HG03135 (cell line): ENCODE data around the gene CLCN2.
"Not testable (repeated sequence)": the region's sequence is repeated elsewhere in the genome, so short reads cannot be mapped to it uniquely, and the experiment has no call there.

Source experiments
- ATAC-seq: cut with Tn5 transposase; IDR thresholded peaks from one replicate; pipeline ENCODE4 v1.9.1; 2021; ENCODE audit warnings: mild to moderate bottlenecking, moderate library complexity; ENCODE audit not compliant: unreplicated experiment

CLCN2 gene

DNA sequence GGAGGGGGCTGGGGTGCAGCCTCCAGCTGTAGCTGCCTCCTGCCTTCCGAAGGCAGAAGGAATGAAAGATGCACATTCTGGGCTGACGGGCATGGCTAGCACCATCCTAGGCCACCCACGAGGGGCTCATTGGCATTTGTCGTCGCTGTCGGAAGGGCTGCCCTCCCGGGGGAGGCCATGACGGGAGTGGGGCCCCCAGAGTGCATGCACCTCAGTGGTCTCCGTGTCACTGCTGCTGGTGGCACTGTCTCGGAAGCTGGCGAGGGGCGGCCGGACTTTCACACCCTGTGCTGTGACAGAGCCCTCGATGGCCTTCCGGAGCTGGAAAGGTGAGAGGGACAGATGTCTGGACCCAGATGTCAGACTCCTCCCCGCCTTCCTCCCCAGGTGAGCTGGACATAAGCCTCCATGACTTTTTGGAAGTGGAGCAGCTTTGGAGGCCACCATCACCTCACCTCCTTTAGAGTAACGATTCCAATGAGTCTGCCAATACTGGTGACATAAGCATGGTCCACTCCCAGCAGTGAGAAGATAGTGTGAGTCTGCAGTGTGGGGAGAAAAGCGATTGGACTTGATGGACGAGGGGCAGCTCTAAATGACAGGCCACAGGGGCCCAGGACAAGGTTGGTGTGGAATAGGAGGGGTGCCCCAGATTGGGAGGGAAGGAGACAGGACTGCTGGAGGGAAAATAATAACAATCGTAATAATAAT, 14.8 kb downstream of the CLCN2 start:
- ATAC-seq, result no peak

- ATAC-seq, result peak; percentile 68
Observed at GRCh38 chr3:184345317-184346144, 15.9 kb downstream of the CLCN2 start.

DNA sequence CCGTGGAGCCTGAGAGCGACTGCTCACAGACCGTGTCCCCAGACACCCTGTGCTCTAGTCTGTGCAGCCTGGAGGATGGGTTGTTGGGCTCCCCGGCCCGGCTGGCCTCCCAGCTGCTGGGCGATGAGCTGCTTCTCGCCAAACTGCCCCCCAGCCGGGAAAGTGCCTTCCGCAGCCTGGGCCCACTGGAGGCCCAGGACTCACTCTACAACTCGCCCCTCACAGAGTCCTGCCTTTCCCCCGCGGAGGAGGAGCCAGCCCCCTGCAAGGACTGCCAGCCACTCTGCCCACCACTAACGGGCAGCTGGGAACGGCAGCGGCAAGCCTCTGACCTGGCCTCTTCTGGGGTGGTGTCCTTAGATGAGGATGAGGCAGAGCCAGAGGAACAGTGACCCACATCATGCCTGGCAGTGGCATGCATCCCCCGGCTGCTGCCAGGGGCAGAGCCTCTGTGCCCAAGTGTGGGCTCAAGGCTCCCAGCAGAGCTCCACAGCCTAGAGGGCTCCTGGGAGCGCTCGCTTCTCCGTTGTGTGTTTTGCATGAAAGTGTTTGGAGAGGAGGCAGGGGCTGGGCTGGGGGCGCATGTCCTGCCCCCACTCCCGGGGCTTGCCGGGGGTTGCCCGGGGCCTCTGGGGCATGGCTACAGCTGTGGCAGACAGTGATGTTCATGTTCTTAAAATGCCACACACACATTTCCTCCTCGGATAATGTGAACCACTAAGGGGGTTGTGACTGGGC, 16.7 kb downstream of the CLCN2 start:
- no peak for ATAC-seq

DNA sequence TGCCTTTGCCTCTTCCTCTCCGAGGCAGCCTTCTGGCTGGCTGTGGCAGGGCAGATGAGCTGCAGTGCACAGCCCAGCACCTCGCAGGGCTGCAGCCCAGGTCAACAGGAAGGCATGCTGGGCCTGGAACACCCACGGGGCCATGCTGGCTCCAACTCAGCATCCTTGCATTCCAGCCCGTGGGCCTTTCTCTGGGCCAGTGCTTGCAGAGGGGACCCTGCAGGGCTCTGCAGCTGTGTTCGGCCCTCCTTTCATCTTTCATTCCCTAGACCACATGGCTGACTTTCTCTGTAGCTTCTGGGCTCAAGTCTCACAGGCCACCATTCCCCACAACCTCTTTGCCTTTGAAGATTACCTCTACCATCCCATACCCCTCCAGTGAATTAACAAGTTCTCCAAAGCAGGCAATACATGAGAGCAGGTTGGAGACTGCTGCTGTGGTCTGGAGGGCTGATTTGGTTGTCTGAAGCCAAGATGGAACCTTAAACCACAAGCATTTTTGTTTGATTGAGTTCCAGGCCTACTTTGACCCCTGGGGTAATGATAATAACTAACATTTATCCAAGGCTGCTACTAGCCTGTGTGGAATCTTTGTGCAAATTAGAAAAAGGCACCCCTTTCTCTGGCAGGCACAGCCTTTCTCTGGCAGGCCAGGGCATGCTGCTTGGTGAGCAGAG, 18.1 kb downstream of the CLCN2 start:
- no peak for ATAC-seq

- no peak for ATAC-seq
Observed at GRCh38 chr3:184341925-184342324, 19.5 kb downstream of the CLCN2 start.

DNA sequence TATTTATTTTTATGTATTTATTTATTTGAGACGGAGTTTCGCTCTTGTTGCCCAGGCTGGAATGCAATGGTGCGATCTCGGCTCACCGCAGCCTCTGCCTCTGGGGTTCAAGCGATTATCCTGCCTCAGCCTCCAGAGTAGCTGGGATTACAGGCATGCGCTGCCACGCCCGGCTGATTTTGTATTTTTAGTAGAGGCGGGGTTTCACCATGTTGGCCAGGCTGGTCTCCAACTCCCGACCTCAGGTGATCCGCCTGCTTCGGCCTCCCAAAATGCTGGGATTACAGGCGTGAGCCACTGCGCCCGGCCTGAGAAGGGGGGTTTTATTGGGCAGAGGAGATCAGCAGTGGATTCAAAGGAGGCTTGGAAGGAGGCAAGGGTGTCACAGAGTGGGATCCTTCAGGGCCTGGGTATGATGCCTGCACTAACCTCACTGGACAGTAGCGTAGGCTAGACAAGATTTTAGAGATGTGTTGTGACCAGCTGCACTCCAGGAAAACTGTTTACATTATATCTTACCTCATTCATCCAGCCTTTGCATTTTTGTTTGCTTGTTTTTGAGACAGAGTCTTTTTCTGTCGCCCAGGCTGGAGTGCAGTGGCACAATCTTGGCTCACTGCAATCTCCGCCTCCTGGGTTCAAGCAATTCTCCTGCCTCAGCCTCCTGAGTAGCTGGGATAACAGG, 21.8 kb downstream of the CLCN2 start:
- ATAC-seq, result not testable (repeated sequence)

DNA sequence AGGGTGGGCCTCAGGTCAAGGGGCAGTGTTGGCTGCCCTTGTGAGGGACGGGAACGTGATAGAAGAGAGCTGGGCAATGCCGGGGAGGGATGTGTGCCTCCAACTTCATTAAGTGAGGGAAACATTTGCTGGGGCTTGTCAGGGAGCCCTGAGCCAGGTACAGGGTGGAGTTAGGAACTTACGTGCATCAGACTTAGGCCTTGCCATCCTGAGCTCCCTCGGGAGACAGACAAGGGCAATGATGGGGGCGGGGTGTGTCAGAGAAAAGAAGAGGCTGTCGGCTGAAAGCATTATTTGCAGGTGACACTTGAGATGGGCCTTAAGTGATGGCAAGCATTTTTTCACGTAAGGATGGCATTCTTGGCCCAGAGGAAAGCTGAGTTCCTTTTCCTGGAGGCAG, 22.4 kb downstream of the CLCN2 start:
- no peak for ATAC-seq

DNA sequence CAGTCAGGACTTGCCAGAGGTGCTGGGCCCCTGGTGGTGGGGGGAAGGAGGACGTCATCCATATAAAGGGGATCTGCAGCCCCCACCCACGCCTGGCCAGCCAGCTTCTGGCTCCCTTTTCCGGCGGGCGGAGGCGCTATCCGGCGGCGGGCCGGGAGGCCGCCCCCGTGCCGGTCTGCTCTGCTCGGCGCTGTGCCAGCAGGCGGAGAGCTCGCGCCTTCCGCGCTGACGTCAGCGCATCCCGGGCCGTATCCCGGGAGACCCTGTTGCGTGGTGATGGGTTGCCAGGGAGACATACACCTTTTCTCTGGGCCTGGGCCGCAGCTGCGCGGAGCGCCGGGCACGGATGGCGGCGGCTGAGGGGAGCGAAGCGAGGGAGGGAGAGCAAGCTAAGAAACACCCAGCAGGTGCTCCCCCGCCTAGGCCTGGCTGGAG, 22.9 kb downstream of the CLCN2 start:
- ATAC-seq, result no peak

- ATAC-seq, result no peak
Observed at GRCh38 chr3:184337981-184338380, 23.4 kb downstream of the CLCN2 start.

DNA sequence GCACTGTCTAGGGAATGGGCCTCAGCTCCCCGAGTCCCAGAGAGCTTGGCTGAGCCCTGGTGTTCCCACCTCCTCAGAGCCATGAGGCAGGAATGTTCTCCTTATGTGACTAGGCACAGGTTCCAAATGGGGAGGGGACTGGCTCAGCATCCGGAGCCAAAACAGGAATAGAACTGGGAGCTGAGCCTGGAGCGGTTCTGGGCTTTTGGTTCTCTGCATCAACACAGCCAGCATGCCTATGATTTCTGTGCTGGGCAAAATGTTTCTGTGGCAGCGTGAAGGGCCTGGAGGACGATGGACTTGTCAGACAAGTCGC, 24.0 kb downstream of the CLCN2 start, which contains the start of gene FAM131A:
Gene FAM131A (plus strand): TSS at position 202 of the 316 bp plus-strand sequence. CDS start 31 bp downstream, at position 233.
- ATAC-seq, result no peak

- ATAC-seq, result no peak
Observed at GRCh38 chr3:184336547-184337398, 24.6 kb downstream of the CLCN2 start.

DNA sequence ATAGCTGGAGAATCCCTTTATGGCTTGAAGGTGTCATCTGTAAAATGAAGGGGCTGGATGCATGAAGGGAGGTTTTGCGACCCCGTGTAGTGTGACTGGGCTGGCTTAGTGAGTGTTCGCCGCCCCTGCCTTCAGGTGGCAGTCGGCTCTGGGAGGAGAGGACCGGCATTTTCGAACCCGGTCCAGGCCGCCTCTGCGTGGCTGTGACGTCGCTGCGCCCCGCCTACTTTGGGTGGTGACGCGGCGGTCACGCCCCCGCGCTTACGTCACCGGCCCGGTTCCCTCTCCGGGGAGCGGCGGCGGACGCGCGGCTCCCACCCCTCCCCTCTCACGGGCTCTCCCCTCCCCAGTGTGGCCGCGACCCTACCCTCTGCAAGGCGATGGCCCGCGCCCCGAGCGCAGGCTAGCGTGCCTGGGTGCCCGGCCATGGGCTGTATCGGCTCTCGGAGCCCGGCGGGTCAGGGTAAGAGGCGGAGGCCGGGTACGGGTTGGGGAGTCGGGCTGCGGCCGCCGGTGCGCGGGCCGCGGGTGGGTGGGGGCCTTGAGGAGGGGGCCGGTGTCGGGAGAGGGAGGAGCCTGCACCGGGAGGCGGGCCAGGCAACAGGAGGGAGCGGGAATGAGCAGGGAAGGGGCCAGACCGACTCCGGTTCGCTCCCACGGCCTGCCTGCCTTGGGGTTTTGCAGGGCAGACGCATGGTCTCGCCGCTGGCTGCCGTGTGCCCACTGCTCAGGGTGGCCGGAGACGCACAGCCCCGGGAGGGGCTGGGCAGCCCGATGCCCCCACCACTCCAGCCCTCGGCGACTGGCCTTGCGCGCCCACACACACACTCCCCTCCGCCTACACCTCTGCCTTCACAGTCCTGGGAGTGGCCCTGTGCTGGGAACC, 25.5 kb downstream of the CLCN2 start:
- ATAC-seq, result peak; percentile 71

DNA sequence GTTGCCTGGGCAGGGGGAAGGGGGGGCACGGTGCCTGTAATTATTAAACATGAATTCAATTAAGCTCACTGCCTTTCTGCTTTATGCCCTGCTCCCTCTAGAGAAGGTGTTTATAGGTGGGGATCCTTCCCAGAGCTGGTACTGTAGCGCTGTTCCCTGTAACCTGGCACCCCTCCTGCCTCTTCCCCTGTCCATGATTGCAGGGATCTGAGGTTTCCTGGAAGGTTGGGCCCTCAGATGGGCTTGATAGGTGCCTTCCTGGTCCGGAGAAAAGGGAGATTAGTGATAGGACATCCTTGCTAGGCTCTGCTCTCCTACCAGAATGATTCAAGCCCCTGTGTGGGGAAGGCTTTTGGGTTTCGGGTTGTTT, 26.1 kb downstream of the CLCN2 start:
- no peak for ATAC-seq

GRCh38 chr3:184334470-184335158, 26.8 kb downstream of the CLCN2 start:
- no peak for ATAC-seq

DNA sequence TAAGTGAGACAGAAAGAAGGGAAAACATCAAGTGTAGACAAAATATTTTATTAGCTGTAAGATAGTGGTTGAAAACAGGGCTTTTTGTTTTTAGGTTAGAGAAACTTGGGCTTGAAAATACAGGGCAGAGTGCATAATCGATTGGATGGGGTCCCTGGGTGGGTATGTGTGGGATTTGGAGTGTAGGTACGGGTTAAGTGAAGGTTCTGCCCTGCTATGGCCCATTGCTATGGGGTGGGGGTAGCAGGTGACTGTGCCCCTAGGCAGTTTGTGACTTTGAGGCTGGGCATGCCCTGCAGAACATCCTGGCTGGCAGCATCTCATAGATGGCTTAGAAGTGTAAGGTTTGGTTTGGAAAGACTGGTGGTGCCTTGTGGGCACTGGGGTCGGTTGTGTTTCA, 27.7 kb downstream of the CLCN2 start:
- no peak for ATAC-seq

GRCh38 chr3:184333190-184333589, 28.2 kb downstream of the CLCN2 start:
- ATAC-seq, result no peak

GRCh38 chr3:184332370-184333090, 28.9 kb downstream of the CLCN2 start:
- ATAC-seq, result no peak
